WERI-Rb-1 (cell line): ENCODE results near the gene C12orf56.

Experiments used
- DNase-seq: peaks from one replicate; pipeline ENCODE4 v3.0.0-alpha.2; 2020
- H3K27ac ChIP-seq: fragments of 250-450 bp; sonication (Bioruptor Pico); 2 replicates; pipeline ENCODE4 v1.5.1; 2020; ENCODE audit warnings: mild to moderate bottlenecking, moderate library complexity
- H3K27me3 ChIP-seq: fragments of 250-450 bp; sonication (Bioruptor Pico); 2 replicates; pipeline ENCODE4 v1.5.1; 2021; ENCODE audit warnings: mild to moderate bottlenecking, low read depth, moderate library complexity; ENCODE audit not compliant: insufficient read depth, severe bottlenecking
- H3K36me3 ChIP-seq: fragments of 250-450 bp; sonication (Bioruptor Pico); 2 replicates; pipeline ENCODE4 v1.5.1; 2020; ENCODE audit warnings: mild to moderate bottlenecking, moderate library complexity
- H3K4me3 ChIP-seq: 2 replicates; pipeline ENCODE4 v1.5.1; 2011; ENCODE audit warnings: low read depth, mild to moderate bottlenecking, control low read depth, low read length
- H3K9me3 ChIP-seq: fragments of 250-450 bp; sonication (Bioruptor Pico); 2 replicates; pipeline ENCODE4 v1.5.1; 2021; ENCODE audit warnings: mild to moderate bottlenecking, moderate library complexity; ENCODE audit not compliant: severe bottlenecking
- CTCF ChIP-seq: IDR thresholded peaks from 2 replicates; pipeline ENCODE4 v1.5.1; 2011; ENCODE audit warnings: low read depth, mild to moderate bottlenecking, control low read depth, inconsistent platforms, low read length

The C12orf56 gene

GRCh38 chr12:64411427-64411826, 20.9 kb upstream of the C12orf56 start:
- no peak overlapping the region for H3K4me3 ChIP-seq
- peaks cover 71% of the 10 kb centered on the region for H3K36me3 ChIP-seq
- H3K9me3 ChIP-seq, result no peaks in the 10 kb centered on the region
- H3K27me3 ChIP-seq, result no peaks in the 10 kb centered on the region
- DNase-seq, result no peak
- no peak for TF ChIP-seq CTCF
- no peak overlapping the region for H3K27ac ChIP-seq

GRCh38 chr12:64407342-64408223, 17.0 kb upstream of the C12orf56 start:
- no peak overlapping the region for H3K4me3 ChIP-seq
- no peak overlapping the region for H3K27ac ChIP-seq
- peaks cover 36% of the 10 kb centered on the region for H3K36me3 ChIP-seq
- no peaks in the 10 kb centered on the region for H3K27me3 ChIP-seq
- DNase-seq, result no peak
- H3K9me3 ChIP-seq, result no peaks in the 10 kb centered on the region
- no peak for TF ChIP-seq CTCF

- no peaks in the 10 kb centered on the region for H3K9me3 ChIP-seq
- TF ChIP-seq CTCF, result no peak
- no peaks in the 10 kb centered on the region for H3K27me3 ChIP-seq
- H3K27ac ChIP-seq, result peak overlapping the region; percentile 99
- peak overlapping the region; percentile 65 for H3K4me3 ChIP-seq
- DNase-seq, result peak; percentile 81
- H3K36me3 ChIP-seq, result peaks cover 11% of the 10 kb centered on the region
These were observed 14.1 kb upstream of the C12orf56 start for GRCh38 chr12:64404470-64405256.

GRCh38 chr12:64403707-64404469, 13.3 kb upstream of the C12orf56 start, which contains the start of gene XPOT:
TSS of gene XPOT (plus strand) at chr12:64404392. CDS start at chr12:64410036, 5,644 bp downstream.
- peak within 1 kb of the TSS; percentile 65 for H3K4me3 ChIP-seq
- H3K27me3 ChIP-seq, result no peaks in the 10 kb centered on the region
- H3K36me3 ChIP-seq, result peaks cover 3% of the 10 kb centered on the region
- H3K9me3 ChIP-seq, result no peaks in the 10 kb centered on the region
- peak within 1 kb of the TSS; percentile 99 for H3K27ac ChIP-seq
- TF ChIP-seq CTCF, result no peak
- DNase-seq, result peak; percentile 96

GRCh38 chr12:64402181-64402580, 11.6 kb upstream of the C12orf56 start:
- H3K36me3 ChIP-seq, result peaks cover 3% of the 10 kb centered on the region
- no peak for DNase-seq
- H3K27me3 ChIP-seq, result no peaks in the 10 kb centered on the region
- no peak overlapping the region for H3K27ac ChIP-seq
- no peak overlapping the region for H3K4me3 ChIP-seq
- TF ChIP-seq CTCF, result no peak
- H3K9me3 ChIP-seq, result no peaks in the 10 kb centered on the region
